HepG2 (cell line): ENCODE results near the gene FAHD2A. TPM values are rescaled to one million over a fixed set of nuclear protein-coding genes. Genes with fewer than 3 reads are reported as not detected.

Experiments
- DMTF1 ChIP-seq: sonication (generic); formaldehyde crosslinking; IDR thresholded peaks from 2 replicates; pipeline ENCODE4 v1.4.0; 2020; ENCODE audit warnings: mild to moderate bottlenecking, missing genetic modification reagents
- ISL2 ChIP-seq: sonication (generic); formaldehyde crosslinking; IDR thresholded peaks from 2 replicates; pipeline ENCODE4 v1.5.0; 2020; ENCODE audit warnings: missing genetic modification reagents
- RNF2 ChIP-seq: fragments of 450-650 bp; conservative IDR thresholded peaks from 2 replicates; pipeline ENCODE4 v1.6.1; 2016; ENCODE audit warnings: low read depth
- SOX5 ChIP-seq: IDR thresholded peaks from 2 replicates; pipeline ENCODE4 v1.6.1; 2016; ENCODE audit warnings: borderline replicate concordance
- SRSF4 ChIP-seq: fragments of 200-400 bp; formaldehyde crosslinking; IDR thresholded peaks from one replicate; pipeline ENCODE4 v1.6.1; 2018; ENCODE audit warnings: mild to moderate bottlenecking, low read depth, low read length, moderate library complexity; ENCODE audit not compliant: poor library complexity, severe bottlenecking
- SRY ChIP-seq: sonication (generic); formaldehyde crosslinking; IDR thresholded peaks from 2 replicates; pipeline ENCODE4 v1.8.0; 2022; ENCODE audit warnings: mild to moderate bottlenecking, missing genetic modification reagents
- ZNF280D ChIP-seq: sonication (generic); formaldehyde crosslinking; IDR thresholded peaks from 2 replicates; pipeline ENCODE4 v1.5.1; 2020; ENCODE audit warnings: mild to moderate bottlenecking, missing genetic modification reagents
- ZNF335 ChIP-seq: sonication (generic); formaldehyde crosslinking; IDR thresholded peaks from 2 replicates; pipeline ENCODE4 v1.4.0; 2020; ENCODE audit warnings: missing genetic modification reagents
- ZNF460 ChIP-seq: sonication (generic); formaldehyde crosslinking; IDR thresholded peaks from 2 replicates; pipeline ENCODE4 v1.5.1; 2020; ENCODE audit warnings: missing genetic modification reagents, mild to moderate bottlenecking, borderline replicate concordance
- ZNF75D ChIP-seq: sonication (generic); formaldehyde crosslinking; IDR thresholded peaks from 2 replicates; pipeline ENCODE4 v1.8.1; 2023; ENCODE audit warnings: missing genetic modification reagents, mild to moderate bottlenecking, borderline replicate concordance
- ZNF761 ChIP-seq: sonication (generic); formaldehyde crosslinking; conservative IDR thresholded peaks from 2 replicates; pipeline ENCODE4 v1.4.0; 2020; ENCODE audit warnings: mild to moderate bottlenecking, missing genetic modification reagents
- ZNF773 ChIP-seq: sonication (generic); formaldehyde crosslinking; IDR thresholded peaks from 2 replicates; pipeline ENCODE4 v1.4.0; 2020; ENCODE audit warnings: missing genetic modification reagents, borderline replicate concordance
- polyA plus RNA-seq, 8 experiments: library from polyadenylated mRNA; depleted of rRNA in 3 of 8; stranded (reverse) in 7 of 8; unstranded in 1 of 8; fragments of >200 nt; fragmentation: Illumina TruSeq in 4 of 8; extraction: Trizol in 4 of 8; gene quantifications; 2 replicates each; pipeline versions ENCODE4 v1.2.1 to v1.2.3, GENCODE V29; 2011 to 2016; ENCODE audit warnings: low read depth in 4 of 8, missing spikeins in 1 of 8, mixed read lengths in 1 of 8; ENCODE audit not compliant: insufficient read depth in 1 of 8
- total RNA-seq, 5 experiments: library from RNA; depleted of rRNA; stranded (reverse); fragments of >200 nt; fragmentation: Illumina TruSeq; extraction: Trizol; gene quantifications; 2 replicates each; pipeline ENCODE4 v1.2.3, GENCODE V29; 2016; ENCODE audit warnings: low read depth in 1 of 5
- TF ChIP-seq, protein P1 (sequence below): sonication (generic); formaldehyde crosslinking; IDR thresholded peaks from 2 replicates; pipeline ENCODE4 v1.4.0; 2020; ENCODE audit warnings: mild to moderate bottlenecking, missing genetic modification reagents
- TF ChIP-seq, protein P2 (sequence below): sonication (generic); formaldehyde crosslinking; IDR thresholded peaks from 2 replicates; pipeline ENCODE4 v1.9.0; 2021; ENCODE audit warnings: missing genetic modification reagents, mild to moderate bottlenecking, borderline replicate concordance
- TF ChIP-seq, protein P3 (sequence below): sonication (generic); formaldehyde crosslinking; IDR thresholded peaks from 2 replicates; pipeline ENCODE4 v1.5.0; 2020; ENCODE audit warnings: mild to moderate bottlenecking, missing genetic modification reagents

Gene FAHD2A
- total and polyA plus RNA-seq, 2 of the 13 experiments (the other 11 are each of a cell fraction or from before 2014, with no cell fraction given), result 34.0 to 44.2 TPM

- TF ChIP-seq, protein P1, sequence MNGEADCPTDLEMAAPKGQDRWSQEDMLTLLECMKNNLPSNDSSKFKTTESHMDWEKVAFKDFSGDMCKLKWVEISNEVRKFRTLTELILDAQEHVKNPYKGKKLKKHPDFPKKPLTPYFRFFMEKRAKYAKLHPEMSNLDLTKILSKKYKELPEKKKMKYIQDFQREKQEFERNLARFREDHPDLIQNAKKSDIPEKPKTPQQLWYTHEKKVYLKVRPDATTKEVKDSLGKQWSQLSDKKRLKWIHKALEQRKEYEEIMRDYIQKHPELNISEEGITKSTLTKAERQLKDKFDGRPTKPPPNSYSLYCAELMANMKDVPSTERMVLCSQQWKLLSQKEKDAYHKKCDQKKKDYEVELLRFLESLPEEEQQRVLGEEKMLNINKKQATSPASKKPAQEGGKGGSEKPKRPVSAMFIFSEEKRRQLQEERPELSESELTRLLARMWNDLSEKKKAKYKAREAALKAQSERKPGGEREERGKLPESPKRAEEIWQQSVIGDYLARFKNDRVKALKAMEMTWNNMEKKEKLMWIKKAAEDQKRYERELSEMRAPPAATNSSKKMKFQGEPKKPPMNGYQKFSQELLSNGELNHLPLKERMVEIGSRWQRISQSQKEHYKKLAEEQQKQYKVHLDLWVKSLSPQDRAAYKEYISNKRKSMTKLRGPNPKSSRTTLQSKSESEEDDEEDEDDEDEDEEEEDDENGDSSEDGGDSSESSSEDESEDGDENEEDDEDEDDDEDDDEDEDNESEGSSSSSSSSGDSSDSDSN (CRISPR knock-in tag), result peak; percentile 98
- peak; percentile 75; the same call in 1 of the 2 replicates for TF ChIP-seq ZNF761
- TF ChIP-seq, protein P2, sequence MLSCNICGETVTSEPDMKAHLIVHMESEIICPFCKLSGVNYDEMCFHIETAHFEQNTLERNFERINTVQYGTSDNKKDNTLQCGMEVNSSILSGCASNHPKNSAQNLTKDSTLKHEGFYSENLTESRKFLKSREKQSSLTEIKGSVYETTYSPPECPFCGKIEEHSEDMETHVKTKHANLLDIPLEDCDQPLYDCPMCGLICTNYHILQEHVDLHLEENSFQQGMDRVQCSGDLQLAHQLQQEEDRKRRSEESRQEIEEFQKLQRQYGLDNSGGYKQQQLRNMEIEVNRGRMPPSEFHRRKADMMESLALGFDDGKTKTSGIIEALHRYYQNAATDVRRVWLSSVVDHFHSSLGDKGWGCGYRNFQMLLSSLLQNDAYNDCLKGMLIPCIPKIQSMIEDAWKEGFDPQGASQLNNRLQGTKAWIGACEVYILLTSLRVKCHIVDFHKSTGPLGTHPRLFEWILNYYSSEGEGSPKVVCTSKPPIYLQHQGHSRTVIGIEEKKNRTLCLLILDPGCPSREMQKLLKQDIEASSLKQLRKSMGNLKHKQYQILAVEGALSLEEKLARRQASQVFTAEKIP (CRISPR knock-in tag), result no peak
- TF ChIP-seq RNF2, result no peak; the same call in 1 of the 2 replicates
- TF ChIP-seq ZNF335 (CRISPR knock-in tag), result peak; percentile 94
- peak; percentile 88; the same call in 1 of the 2 replicates for TF ChIP-seq ZNF280D
- no peak; the same call in 1 of the 2 replicates for TF ChIP-seq ZNF460 (CRISPR knock-in tag)
- no peak for TF ChIP-seq SRSF4
- peak; percentile 28; the same call in 1 of the 2 replicates for TF ChIP-seq SOX5 (CRISPR knock-in tag)
- no peak for TF ChIP-seq DMTF1 (CRISPR knock-in tag)
- TF ChIP-seq ZNF75D (CRISPR knock-in tag), result no peak
- TF ChIP-seq ISL2 (CRISPR knock-in tag), result peak; percentile 43; the same call in 1 of the 2 replicates
- TF ChIP-seq, protein P3, sequence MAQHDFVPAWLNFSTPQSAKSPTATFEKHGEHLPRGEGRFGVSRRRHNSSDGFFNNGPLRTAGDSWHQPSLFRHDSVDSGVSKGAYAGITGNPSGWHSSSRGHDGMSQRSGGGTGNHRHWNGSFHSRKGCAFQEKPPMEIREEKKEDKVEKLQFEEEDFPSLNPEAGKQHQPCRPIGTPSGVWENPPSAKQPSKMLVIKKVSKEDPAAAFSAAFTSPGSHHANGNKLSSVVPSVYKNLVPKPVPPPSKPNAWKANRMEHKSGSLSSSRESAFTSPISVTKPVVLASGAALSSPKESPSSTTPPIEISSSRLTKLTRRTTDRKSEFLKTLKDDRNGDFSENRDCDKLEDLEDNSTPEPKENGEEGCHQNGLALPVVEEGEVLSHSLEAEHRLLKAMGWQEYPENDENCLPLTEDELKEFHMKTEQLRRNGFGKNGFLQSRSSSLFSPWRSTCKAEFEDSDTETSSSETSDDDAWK (CRISPR knock-in tag), result no peak
- no peak for TF ChIP-seq ZNF773 (CRISPR knock-in tag)
- peak; percentile 94; the same call in 1 of the 2 replicates for TF ChIP-seq SRY (CRISPR knock-in tag)
These were observed at the start of gene FAHD2A (continued) for GRCh38 chr2:95402370-95403203.
